Measurements from ENCODE around the gene DRC7. TPM values are rescaled to one million over a fixed set of nuclear protein-coding genes. Genes with fewer than 3 reads are reported as not detected.
A peak's percentile ranks its signal among the peaks of the same experiment; 100 is the strongest.

The DRC7 gene
- total and polyA plus RNA-seq, 9 donors, result 0.06 to 0.40 (median 0.16) TPM; not detected in 3

GRCh38 chr16:57660715-57661463, 33.7 kb upstream of the DRC7 start:
- WGBS (ENCODE audit: insufficient coverage), result 94% methylated on average over 5 of the region's 11 CpGs
- Histone ChIP-seq H3K4me3 (ENCODE audit: low read length) (no peak overlapping the region), H3K27me3 (ENCODE audit: control insufficient read depth, insufficient read depth, low read length) (no peaks in the 10 kb centered on the region), H3K4me1 (ENCODE audit: control insufficient read depth, insufficient read depth, low read length) (peaks cover 1% of the 10 kb centered on the region), H3K9me3 (replicated peaks; ENCODE audit: control insufficient read depth, low read depth, low read length) (no peaks in the 10 kb centered on the region), H3K27ac (ENCODE audit: low read length) (no peak overlapping the region), H3K36me3 (ENCODE audit: control insufficient read depth, insufficient read depth, low read length) (no peaks in the 10 kb centered on the region)
- no peak for DNase-seq

GRCh38 chr16:57661510-57661909, 33.1 kb upstream of the DRC7 start:
- peaks cover 7% of the 10 kb centered on the region for H3K4me1 ChIP-seq (ENCODE audit: control insufficient read depth, insufficient read depth, low read length)
- WGBS (ENCODE audit: insufficient coverage), result 93% methylated on average over 6 of the region's 7 CpGs
- DNase-seq, result no peak
- H3K27ac ChIP-seq (ENCODE audit: low read length), result no peak overlapping the region
- no peaks in the 10 kb centered on the region for H3K27me3 ChIP-seq (ENCODE audit: control insufficient read depth, insufficient read depth, low read length)
- H3K36me3 ChIP-seq (ENCODE audit: control insufficient read depth, insufficient read depth, low read length), result no peaks in the 10 kb centered on the region
- no peak overlapping the region for H3K4me3 ChIP-seq (ENCODE audit: low read length)
- H3K9me3 ChIP-seq (replicated peaks; ENCODE audit: control insufficient read depth, low read depth, low read length), result no peaks in the 10 kb centered on the region

GRCh38 chr16:57661936-57662906, 32.4 kb upstream of the DRC7 start:
- WGBS (ENCODE audit: insufficient coverage), result 79% methylated on average over 17 of the region's 20 CpGs
- Histone ChIP-seq H3K27ac (ENCODE audit: low read length) (no peak overlapping the region), H3K4me3 (ENCODE audit: low read length) (no peak overlapping the region), H3K36me3 (ENCODE audit: control insufficient read depth, insufficient read depth, low read length) (no peaks in the 10 kb centered on the region), H3K4me1 (ENCODE audit: control insufficient read depth, insufficient read depth, low read length) (peaks cover 14% of the 10 kb centered on the region), H3K27me3 (ENCODE audit: control insufficient read depth, insufficient read depth, low read length) (no peaks in the 10 kb centered on the region), H3K9me3 (replicated peaks; ENCODE audit: control insufficient read depth, low read depth, low read length) (no peaks in the 10 kb centered on the region)
- no peak for DNase-seq

- DNase-seq, result no peak
- H3K9me3 ChIP-seq (replicated peaks; ENCODE audit: control insufficient read depth, low read depth, low read length), result no peaks in the 10 kb centered on the region
- H3K4me3 ChIP-seq (ENCODE audit: low read length), result no peak overlapping the region
- H3K27me3 ChIP-seq (ENCODE audit: control insufficient read depth, insufficient read depth, low read length), result no peaks in the 10 kb centered on the region
- no peak overlapping the region for H3K27ac ChIP-seq (ENCODE audit: low read length)
- peaks cover 16% of the 10 kb centered on the region for H3K4me1 ChIP-seq (ENCODE audit: control insufficient read depth, insufficient read depth, low read length)
- WGBS (ENCODE audit: insufficient coverage), result 85% methylated on average over 21 of the region's 21 CpGs
- H3K36me3 ChIP-seq (ENCODE audit: control insufficient read depth, insufficient read depth, low read length), result no peaks in the 10 kb centered on the region
Observed at GRCh38 chr16:57663436-57663835, 31.2 kb upstream of the DRC7 start.

GRCh38 chr16:57663917-57664661, 30.5 kb upstream of the DRC7 start:
- DNase-seq, result no peak
- Histone ChIP-seq H3K27ac (ENCODE audit: low read length) (no peak overlapping the region), H3K4me3 (ENCODE audit: low read length) (no peak overlapping the region), H3K36me3 (ENCODE audit: control insufficient read depth, insufficient read depth, low read length) (no peaks in the 10 kb centered on the region), H3K4me1 (ENCODE audit: control insufficient read depth, insufficient read depth, low read length) (peaks cover 16% of the 10 kb centered on the region), H3K27me3 (ENCODE audit: control insufficient read depth, insufficient read depth, low read length) (no peaks in the 10 kb centered on the region), H3K9me3 (replicated peaks; ENCODE audit: control insufficient read depth, low read depth, low read length) (no peaks in the 10 kb centered on the region)
- WGBS (ENCODE audit: insufficient coverage), result 76% methylated on average over 9 of the region's 15 CpGs

GRCh38 chr16:57664662-57665025, 30.0 kb upstream of the DRC7 start:
- Histone ChIP-seq H3K27ac (ENCODE audit: low read length) (no peak overlapping the region), H3K4me3 (ENCODE audit: low read length) (no peak overlapping the region), H3K36me3 (ENCODE audit: control insufficient read depth, insufficient read depth, low read length) (no peaks in the 10 kb centered on the region), H3K4me1 (ENCODE audit: control insufficient read depth, insufficient read depth, low read length) (peaks cover 16% of the 10 kb centered on the region), H3K27me3 (ENCODE audit: control insufficient read depth, insufficient read depth, low read length) (no peaks in the 10 kb centered on the region), H3K9me3 (replicated peaks; ENCODE audit: control insufficient read depth, low read depth, low read length) (no peaks in the 10 kb centered on the region)
- no peak for DNase-seq
- WGBS (ENCODE audit: insufficient coverage), result 83% methylated on average over 2 of the region's 6 CpGs

GRCh38 chr16:57665541-57665940, 29.1 kb upstream of the DRC7 start:
- no peaks in the 10 kb centered on the region for H3K27me3 ChIP-seq (ENCODE audit: control insufficient read depth, insufficient read depth, low read length)
- peaks cover 16% of the 10 kb centered on the region for H3K4me1 ChIP-seq (ENCODE audit: control insufficient read depth, insufficient read depth, low read length)
- no peak overlapping the region for H3K27ac ChIP-seq (ENCODE audit: low read length)
- H3K4me3 ChIP-seq (ENCODE audit: low read length), result no peak overlapping the region
- no peaks in the 10 kb centered on the region for H3K9me3 ChIP-seq (replicated peaks; ENCODE audit: control insufficient read depth, low read depth, low read length)
- no peaks in the 10 kb centered on the region for H3K36me3 ChIP-seq (ENCODE audit: control insufficient read depth, insufficient read depth, low read length)
- DNase-seq, result no peak
- no CpG with 5 or more reads among the region's 4 CpGs for WGBS (ENCODE audit: insufficient coverage)

- Histone ChIP-seq H3K27ac (ENCODE audit: low read length) (no peak overlapping the region), H3K36me3 (ENCODE audit: control insufficient read depth, insufficient read depth, low read length) (no peaks in the 10 kb centered on the region), H3K9me3 (replicated peaks; ENCODE audit: control insufficient read depth, low read depth, low read length) (no peaks in the 10 kb centered on the region), H3K4me1 (ENCODE audit: control insufficient read depth, insufficient read depth, low read length) (peaks cover 16% of the 10 kb centered on the region), H3K27me3 (ENCODE audit: control insufficient read depth, insufficient read depth, low read length) (no peaks in the 10 kb centered on the region), H3K4me3 (ENCODE audit: low read length) (no peak overlapping the region)
- WGBS (ENCODE audit: insufficient coverage), result 60% methylated on average over 7 of the region's 11 CpGs
- DNase-seq, result peak; percentile 74
Observed at GRCh38 chr16:57666353-57667047, 28.1 kb upstream of the DRC7 start.

- no peak for DNase-seq
- Histone ChIP-seq H3K9me3 (replicated peaks; ENCODE audit: control insufficient read depth, low read depth, low read length) (no peaks in the 10 kb centered on the region), H3K27me3 (ENCODE audit: control insufficient read depth, insufficient read depth, low read length) (no peaks in the 10 kb centered on the region), H3K4me1 (ENCODE audit: control insufficient read depth, insufficient read depth, low read length) (peaks cover 16% of the 10 kb centered on the region), H3K27ac (ENCODE audit: low read length) (no peak overlapping the region), H3K36me3 (ENCODE audit: control insufficient read depth, insufficient read depth, low read length) (no peaks in the 10 kb centered on the region), H3K4me3 (ENCODE audit: low read length) (no peak overlapping the region)
- WGBS (ENCODE audit: insufficient coverage), result 68% methylated on average over 3 of the region's 5 CpGs
Observed at GRCh38 chr16:57667048-57667525, 27.5 kb upstream of the DRC7 start.

All from muscle of leg (tissue), 11 donors.